Hematopoietic multipotent progenitor cell treated with erythropoietin and hydrocortisone succinate and interleukin-3 and kit ligand, for 8 days (in vitro differentiated cells): Measurements from ENCODE around the gene USH1C.

ENCODE experiments used
- DNase-seq: peaks from one replicate; pipeline ENCODE4 v3.0.0-alpha.2; 2015

Gene USH1C

GRCh38 chr11:17568944-17569343 lies 24.7 kb upstream of the USH1C start:
- DNase-seq: no peak

- DNase-seq: no peak
These were observed 20.4 kb upstream of the USH1C start for GRCh38 chr11:17564687-17565042.

- no peak for DNase-seq
These were observed 19.9 kb upstream of the USH1C start for GRCh38 chr11:17563961-17564686.

- no peak for DNase-seq
These were observed 19.0 kb upstream of the USH1C start for GRCh38 chr11:17563231-17563646.

GRCh38 chr11:17561526-17561925 lies 17.3 kb upstream of the USH1C start:
- DNase-seq: no peak

- DNase-seq: no peak
These were observed 16.8 kb upstream of the USH1C start for GRCh38 chr11:17561111-17561415.

GRCh38 chr11:17560281-17561110 lies 16.3 kb upstream of the USH1C start:
- DNase-seq: no peak

GRCh38 chr11:17559341-17560087 lies 15.3 kb upstream of the USH1C start:
- no peak for DNase-seq

GRCh38 chr11:17558916-17559315 lies 14.7 kb upstream of the USH1C start:
- no peak for DNase-seq

GRCh38 chr11:17558025-17558780 lies 14.0 kb upstream of the USH1C start:
- no peak for DNase-seq

- DNase-seq: no peak
These were observed 12.8 kb upstream of the USH1C start for GRCh38 chr11:17556999-17557398.

- DNase-seq: no peak
These were observed 10.3 kb upstream of the USH1C start for GRCh38 chr11:17554487-17554886.

- no peak for DNase-seq
These were observed 9.0 kb upstream of the USH1C start for GRCh38 chr11:17553249-17553546.

GRCh38 chr11:17552392-17553248 lies 8.4 kb upstream of the USH1C start:
- no peak for DNase-seq

- DNase-seq: no peak
These were observed 7.8 kb upstream of the USH1C start for GRCh38 chr11:17552041-17552355.

GRCh38 chr11:17551347-17552040 lies 7.3 kb upstream of the USH1C start:
- no peak for DNase-seq

- DNase-seq: no peak
These were observed 6.5 kb upstream of the USH1C start for GRCh38 chr11:17550450-17551346.

GRCh38 chr11:17548444-17548843 lies 4.2 kb upstream of the USH1C start:
- DNase-seq: no peak

GRCh38 chr11:17547932-17548331 lies 3.7 kb upstream of the USH1C start:
- no peak for DNase-seq

GRCh38 chr11:17547051-17547577 lies 2.9 kb upstream of the USH1C start, which contains the start of gene OTOG:
TSS of gene OTOG (plus strand) at chr11:17547259. CDS start at chr11:17547373, 114 bp downstream.
- no peak for DNase-seq
